ENCODE results near the gene TMEM247. TPM values are rescaled to one million over a fixed set of nuclear protein-coding genes. Genes with fewer than 3 reads are reported as not detected.

The TMEM247 gene
- polyA plus RNA-seq, 1 of the 3 experiments (the other 2 are of a cell fraction), result not detected

DNA sequence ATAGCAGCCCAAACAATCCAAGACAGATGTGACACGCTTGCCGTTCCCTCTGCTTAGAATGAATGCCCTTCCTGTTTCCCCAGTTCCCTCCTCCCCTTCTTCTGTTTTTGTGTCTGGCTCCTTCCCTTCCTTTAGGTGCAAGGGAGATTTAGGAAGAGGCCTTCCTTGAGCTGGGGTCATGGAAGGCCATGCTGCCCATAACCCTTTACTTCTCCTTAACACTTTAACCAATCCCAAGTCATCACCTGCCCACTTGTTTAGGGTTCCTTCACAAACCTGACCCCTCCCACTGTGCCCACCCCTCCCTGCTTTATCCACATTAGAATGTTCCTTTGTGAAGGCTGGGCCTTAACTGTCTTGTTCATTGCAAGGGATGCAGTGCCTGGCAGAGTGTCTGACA lies 24.9 kb downstream of the TMEM247 start (continued):
- TF ChIP-seq, protein P1, sequence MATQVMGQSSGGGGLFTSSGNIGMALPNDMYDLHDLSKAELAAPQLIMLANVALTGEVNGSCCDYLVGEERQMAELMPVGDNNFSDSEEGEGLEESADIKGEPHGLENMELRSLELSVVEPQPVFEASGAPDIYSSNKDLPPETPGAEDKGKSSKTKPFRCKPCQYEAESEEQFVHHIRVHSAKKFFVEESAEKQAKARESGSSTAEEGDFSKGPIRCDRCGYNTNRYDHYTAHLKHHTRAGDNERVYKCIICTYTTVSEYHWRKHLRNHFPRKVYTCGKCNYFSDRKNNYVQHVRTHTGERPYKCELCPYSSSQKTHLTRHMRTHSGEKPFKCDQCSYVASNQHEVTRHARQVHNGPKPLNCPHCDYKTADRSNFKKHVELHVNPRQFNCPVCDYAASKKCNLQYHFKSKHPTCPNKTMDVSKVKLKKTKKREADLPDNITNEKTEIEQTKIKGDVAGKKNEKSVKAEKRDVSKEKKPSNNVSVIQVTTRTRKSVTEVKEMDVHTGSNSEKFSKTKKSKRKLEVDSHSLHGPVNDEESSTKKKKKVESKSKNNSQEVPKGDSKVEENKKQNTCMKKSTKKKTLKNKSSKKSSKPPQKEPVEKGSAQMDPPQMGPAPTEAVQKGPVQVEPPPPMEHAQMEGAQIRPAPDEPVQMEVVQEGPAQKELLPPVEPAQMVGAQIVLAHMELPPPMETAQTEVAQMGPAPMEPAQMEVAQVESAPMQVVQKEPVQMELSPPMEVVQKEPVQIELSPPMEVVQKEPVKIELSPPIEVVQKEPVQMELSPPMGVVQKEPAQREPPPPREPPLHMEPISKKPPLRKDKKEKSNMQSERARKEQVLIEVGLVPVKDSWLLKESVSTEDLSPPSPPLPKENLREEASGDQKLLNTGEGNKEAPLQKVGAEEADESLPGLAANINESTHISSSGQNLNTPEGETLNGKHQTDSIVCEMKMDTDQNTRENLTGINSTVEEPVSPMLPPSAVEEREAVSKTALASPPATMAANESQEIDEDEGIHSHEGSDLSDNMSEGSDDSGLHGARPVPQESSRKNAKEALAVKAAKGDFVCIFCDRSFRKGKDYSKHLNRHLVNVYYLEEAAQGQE (IDR thresholded peaks at IDR 0.05; ENCODE audit: low read depth, low read length), result no peak

DNA sequence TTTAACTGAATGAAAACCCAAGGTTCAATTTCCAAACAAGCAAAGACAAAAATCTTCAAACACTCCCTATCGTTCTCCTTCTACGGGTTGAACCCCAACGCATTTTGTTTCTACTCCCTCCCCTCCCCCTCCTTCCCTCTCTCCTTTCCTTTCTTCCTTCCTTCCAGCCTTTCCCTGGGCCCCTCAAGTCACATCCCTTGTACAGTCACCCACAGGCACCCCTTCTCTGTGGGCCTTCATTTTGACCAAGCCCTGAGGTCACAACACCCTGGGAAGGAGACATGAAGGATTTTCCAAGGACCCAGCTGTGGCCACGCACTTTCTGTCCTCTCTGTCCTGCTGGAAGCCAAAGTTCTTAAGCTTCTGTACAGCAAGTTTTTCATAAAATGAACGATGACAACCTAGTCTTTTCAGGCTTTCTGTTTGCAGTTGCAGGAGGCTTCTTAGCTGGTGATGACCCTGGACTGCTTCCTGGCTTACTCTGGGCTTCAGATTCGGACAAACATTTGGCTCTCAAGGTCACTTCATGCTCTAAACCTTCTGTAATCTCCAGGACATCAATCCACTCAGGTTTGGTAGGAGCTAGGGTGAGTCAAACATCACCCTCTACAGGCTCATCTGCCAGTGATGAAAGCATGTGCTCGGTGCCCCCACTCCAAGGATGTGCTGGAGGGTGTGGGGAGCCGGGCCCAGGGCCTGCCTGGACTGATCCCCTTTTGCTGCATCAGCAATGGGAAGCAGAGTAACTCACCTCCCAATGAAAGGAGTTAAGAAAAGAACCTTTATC lies 25.5 kb downstream of the TMEM247 start:
- ChIA-PET POLR2A (interaction anchor here (1.0 kb wide), 1 partner anchor 35 kb away, joined by 4 read pairs; no protein-coding TSS in a partner anchor), CTCF (interaction anchor here (1.4 to 1.7 kb wide), 2 partner anchors 35 to 139 kb away, joined by 3 to 4 read pairs; no protein-coding TSS in a partner anchor)
- Histone ChIP-seq H3K4me1 (ENCODE audit: control insufficient read depth in 1 of 2, insufficient read depth in 2 of 2, low read depth in 1 of 2, low read length in 1 of 2) (no peaks in the 10 kb centered on the region; a peak in 2 of 4 replicates), H3K36me3 (replicated peaks in 1 of 2; ENCODE audit: control insufficient read depth in 1 of 2, insufficient read depth in 2 of 2, low read length in 1 of 2) (no peaks in the 10 kb centered on the region), H4K20me1 (ENCODE audit: insufficient read depth) (no peaks in the 10 kb centered on the region), H3K9me2 (no peaks in the 10 kb centered on the region), H3K4me3 (ENCODE audit: low read depth in 2 of 2, low read length in 1 of 2) (no peak overlapping the region), H3F3A (replicated peaks; ENCODE audit: insufficient read depth) (no peaks in the 10 kb centered on the region), H3K9ac (no peak overlapping the region), H3K27me3 (ENCODE audit: insufficient read depth) (no peaks in the 10 kb centered on the region), H3K27ac (ENCODE audit: low read depth in 2 of 2, low read length in 1 of 2) (no peak overlapping the region), H3K9me3 (no peaks in the 10 kb centered on the region), H2AFZ (ENCODE audit: low read depth) (no peak overlapping the region), H3K4me2 (no peak overlapping the region), H3K79me2 (ENCODE audit: insufficient read depth) (no peaks in the 10 kb centered on the region)
- DNase-seq, result no peak
- TF ChIP-seq IRF3 (IDR thresholded peaks at IDR 0.05; ENCODE audit: low read depth, low read length) (no peak), MXI1 (IDR thresholded peaks at IDR 0.05; ENCODE audit: low read depth, low read length) (no peak), RCOR1 (IDR thresholded peaks at IDR 0.05; ENCODE audit: low read length) (no peak), ELF1 (IDR thresholded peaks at IDR 0.05) (no peak), ZBTB33 (IDR thresholded peaks at IDR 0.05; ENCODE audit: borderline replicate concordance, low read depth) (no peak), SMC3 (IDR thresholded peaks at IDR 0.05; ENCODE audit: low read depth, low read length) (no peak), EP300 (IDR thresholded peaks at IDR 0.05; ENCODE audit: borderline replicate concordance in 1 of 2, low read depth in 1 of 2, low read length in 1 of 2) (no peak), RAD21 (IDR thresholded peaks at IDR 0.05; ENCODE audit: low read length) (no peak), FOSL2 (IDR thresholded peaks at IDR 0.05; ENCODE audit: borderline replicate concordance, low read depth) (no peak), RFX5 (IDR thresholded peaks at IDR 0.05; ENCODE audit: low read length) (no peak), TCF12 (IDR thresholded peaks at IDR 0.05) (no peak)
- WGBS (ENCODE audit: low lambda C conversion rate), result 73% methylated on average over 8 of the region's 8 CpGs

Measured in SK-N-SH (cell line).